Prostate gland (tissue), 2 donors: ENCODE measurements around the gene FOXI2.

Source experiments
- CTCF ChIP-seq, 4 experiments: fragments of 200-600 bp in 2 of 4; fragments of 450-650 bp in 2 of 4; sonication (generic) in 2 of 4; IDR thresholded peaks; 1 replicate in 3 of 4; 2 replicates in 1 of 4; pipeline ENCODE4 v1.5.1; 2016 to 2019; ENCODE audit warnings: antibody characterized with exemption in 4 of 4, mild to moderate bottlenecking in 2 of 4, moderate library complexity in 2 of 4
- POLR2A ChIP-seq: fragments of 450-650 bp; IDR thresholded peaks from one replicate; pipeline ENCODE4 v1.6.1; 2016; ENCODE audit warnings: antibody characterized with exemption, mild to moderate bottlenecking
- POLR2AphosphoS5 ChIP-seq: sonication (generic); formaldehyde crosslinking; IDR thresholded peaks from one replicate; pipeline ENCODE4 v1.6.1; 2017; ENCODE audit warnings: antibody characterized with exemption

- TF ChIP-seq CTCF (IDR thresholded peaks at IDR 0.05), result no peak
- no peak for TF ChIP-seq POLR2A
- no peak for TF ChIP-seq POLR2AphosphoS5
Measured at GRCh38 chr10:127735156-127735555, 1.8 kb upstream of the FOXI2 start.
